ENCODE data around the gene TBCC.

- no peak for TF ChIP-seq GATA2 (IDR thresholded peaks at IDR 0.05; ENCODE audit: low read depth, low read length)
- TF ChIP-seq GATA3 (IDR thresholded peaks at IDR 0.05; ENCODE audit: low read depth, low read length), result no peak
These were observed 36.0 kb downstream of the TBCC start for GRCh38 chr6:42709871-42710270.

Data from SH-SY5Y (cell line).